Hippocampal formation (tissue), 2 donors: ENCODE measurements around the gene EFCAB6.

Experiments
- DNase-seq, 2 donors: peaks; one replicate each; lab custom pipeline; 2025; lab: John Stamatoyannopoulos, UW

EFCAB6 gene

DNA sequence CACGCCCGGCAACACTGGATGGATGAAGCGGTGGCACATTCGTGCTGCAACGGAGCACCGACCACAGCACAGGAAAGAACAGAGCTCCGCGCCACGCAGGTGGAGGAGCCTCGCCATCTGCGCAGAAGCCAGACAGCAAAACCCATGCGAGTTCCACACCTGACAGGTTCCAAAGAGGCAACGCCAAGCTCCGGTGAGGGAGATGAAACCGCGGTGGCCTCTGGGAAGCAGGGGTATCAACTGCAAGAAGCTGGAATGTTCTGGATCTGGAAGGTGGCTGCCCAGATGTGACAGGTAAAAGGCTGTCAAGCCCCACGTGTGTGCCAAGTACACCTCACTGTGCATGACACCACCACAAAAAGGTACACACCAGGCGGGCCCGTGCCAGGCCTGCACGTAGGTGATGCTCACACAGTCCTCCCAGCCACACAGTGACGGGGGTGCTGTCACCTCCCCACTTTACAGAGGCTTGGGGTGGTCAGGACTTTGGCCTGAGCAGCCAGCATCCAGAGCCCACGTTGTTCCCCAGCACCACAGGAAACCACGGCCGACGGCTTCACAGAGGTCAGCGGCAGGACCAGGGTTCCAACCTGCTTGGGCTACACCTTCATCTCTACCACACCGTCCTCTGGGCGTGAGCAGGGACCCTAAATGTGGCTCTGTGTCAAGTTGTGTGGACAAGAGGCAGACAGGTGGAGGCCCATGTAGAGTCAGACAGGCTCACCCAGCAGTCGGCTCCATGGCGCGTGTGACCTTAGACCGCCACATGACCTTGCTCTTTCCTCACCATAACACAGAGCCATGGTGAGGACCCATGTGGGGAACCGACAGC, 19.7 kb upstream of the EFCAB6 start:
- DNase-seq, result no peak

DNA sequence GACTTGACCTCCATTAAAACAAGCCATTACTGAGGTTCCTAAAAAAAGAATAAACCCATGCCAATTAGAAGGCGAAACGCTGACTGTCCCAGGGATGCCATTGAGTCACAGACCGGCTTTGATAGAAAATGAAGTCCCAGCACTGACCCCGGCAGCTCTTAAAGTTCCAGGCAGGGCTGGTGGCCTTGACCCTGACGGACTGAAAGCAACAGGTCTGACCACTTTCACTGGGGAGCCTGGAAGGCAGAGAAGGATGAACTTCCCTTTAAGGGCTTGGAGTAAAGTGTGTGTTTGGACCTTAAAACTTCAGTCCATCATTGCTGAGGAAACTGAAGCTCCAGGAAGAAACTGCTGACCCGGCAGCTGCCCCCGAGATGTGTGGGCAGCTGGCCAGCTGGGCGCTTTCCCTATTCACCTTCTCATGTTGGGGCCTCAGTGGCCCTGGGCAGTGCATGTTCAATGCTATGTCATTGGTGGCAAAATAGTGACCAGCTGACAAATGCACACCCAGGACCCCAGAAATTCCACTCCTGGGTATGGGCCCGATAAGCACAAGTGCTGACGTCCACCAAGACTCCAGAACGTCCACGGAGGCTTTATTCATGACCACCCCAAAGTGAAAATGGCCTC, 18.9 kb upstream of the EFCAB6 start:
- no peak for DNase-seq

- DNase-seq, result no peak
Observed at GRCh38 chr22:43829904-43830851, 18.1 kb upstream of the EFCAB6 start.

GRCh38 chr22:43828998-43829782, 17.1 kb upstream of the EFCAB6 start:
- DNase-seq, result peak in 1 of 2 donors; percentile 14

GRCh38 chr22:43828725-43828997, 16.6 kb upstream of the EFCAB6 start:
- DNase-seq, result no peak

DNA sequence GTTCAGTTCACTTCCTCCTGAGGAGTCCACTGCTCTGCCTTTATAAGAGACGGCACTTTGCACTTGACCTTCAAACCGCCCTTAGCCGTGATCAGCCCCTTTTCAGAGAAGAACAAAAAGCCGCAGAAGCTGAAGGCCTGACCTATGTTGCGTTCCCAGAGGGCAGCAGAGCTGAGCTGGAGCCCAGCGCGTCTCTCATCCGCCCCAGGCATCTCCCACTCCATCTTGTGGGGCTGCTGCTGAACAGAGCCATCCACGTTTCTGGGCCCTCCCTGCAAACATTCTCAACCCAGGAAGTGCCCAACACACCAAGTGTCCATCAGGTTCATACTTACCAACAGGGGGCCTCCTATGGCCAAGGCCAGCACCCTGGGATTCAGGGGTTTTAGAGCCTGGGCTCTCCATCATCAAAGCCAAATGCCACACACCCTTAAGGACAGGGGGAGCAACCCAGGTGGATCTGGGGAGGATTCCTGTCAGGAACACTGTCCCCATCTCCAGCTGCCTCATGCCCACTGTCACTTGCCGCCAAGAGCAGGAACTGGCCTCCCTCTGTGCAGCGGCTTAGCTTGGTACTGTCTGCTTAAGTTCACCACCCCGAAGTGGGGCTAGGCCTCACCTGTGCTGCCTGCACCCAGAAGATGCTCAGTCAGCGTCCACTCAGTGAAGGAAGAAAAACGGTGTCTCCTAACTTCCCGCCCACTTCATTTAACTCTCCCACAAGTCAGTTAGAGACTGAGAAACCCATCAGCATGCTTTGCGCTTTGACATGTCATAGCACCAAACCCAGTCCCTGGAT, 16.0 kb upstream of the EFCAB6 start:
- no peak for DNase-seq

DNA sequence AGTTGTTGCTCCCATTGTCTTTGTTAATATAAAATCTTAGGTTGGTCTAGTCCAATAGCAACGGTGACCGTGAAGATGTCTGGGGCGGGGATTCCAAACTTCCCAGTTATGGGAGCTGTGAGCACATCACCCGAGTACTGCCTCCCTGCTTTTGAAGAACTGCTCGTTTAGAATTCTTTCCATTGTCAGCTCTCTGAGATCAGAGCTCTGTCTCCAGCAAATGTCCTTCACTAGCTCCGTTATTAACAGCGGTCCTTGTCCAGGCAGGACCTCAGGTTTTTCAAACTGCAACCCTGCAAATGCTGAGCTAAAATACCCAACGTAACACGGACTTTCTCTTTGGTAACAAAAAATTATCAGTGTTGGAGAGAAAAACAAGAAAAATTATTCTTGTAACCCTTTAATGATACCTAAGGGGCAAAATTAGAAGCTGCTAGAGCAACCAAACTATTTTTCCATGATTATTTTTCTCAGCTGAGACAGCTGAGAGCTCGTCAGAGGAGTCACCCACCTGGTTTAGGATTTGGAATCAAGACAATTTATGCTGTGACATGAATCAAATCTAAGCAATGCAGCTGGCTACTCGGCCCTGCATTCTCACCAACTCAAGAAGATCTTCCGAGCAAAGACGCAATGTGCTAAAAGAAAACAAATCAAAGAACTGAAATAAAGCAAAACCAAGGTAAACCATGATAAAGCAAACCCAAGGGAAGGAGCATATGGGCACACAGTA, 15.1 kb upstream of the EFCAB6 start:
- no peak for DNase-seq

GRCh38 chr22:43826142-43827002, 14.3 kb upstream of the EFCAB6 start:
- DNase-seq, result peak in 1 of 2 donors; percentile 37

DNA sequence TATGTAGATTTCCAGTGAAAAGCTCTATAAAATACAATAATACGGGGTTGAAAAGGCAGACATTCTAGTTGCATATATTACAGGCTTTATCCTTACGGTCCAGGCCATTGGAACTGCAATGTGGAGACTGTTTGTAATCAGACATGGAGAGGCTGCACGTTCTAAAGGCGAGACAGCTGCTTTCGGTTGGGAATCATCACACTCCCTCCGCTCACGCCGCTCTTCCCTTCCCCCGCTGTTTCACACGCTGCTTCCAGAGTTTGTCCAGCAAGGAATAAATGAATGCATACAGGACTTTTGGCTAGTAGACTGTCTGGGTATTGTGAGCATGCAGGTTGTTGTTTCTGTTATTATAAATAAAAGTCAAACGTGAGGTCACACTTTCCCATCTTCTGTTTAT, 13.5 kb upstream of the EFCAB6 start:
- DNase-seq, result no peak

DNA sequence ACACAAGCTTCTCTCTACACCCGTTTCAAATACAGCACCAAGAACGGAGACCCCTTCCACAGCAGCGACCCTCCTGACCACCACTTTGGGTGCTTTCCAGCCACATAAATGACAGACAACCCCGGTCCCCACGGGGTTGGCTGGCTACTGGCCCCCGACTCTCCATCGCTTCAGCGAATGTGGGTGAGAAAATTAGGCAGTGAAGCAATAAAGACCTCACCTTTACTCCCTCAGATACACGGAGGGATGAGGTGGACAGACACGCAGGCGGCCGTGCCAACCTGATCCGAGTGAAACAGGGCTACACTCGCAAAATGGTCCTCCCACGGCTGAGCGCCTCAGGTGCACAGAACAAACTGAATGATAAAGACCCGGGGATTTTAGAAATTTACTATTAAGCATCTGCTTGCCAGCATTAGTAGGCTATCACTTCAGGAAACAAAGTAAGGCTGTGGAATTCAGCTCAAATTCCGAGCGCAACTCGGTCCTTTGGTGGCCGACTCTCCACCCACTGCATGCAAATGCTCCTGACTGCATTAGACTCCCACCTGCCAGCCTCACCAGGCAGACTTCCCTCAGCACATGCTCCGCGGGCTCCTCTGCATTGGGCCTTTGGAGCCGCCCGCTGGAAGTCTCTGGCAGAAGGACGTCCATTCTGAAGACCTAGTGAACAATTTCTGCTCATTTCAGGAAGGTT, 12.8 kb upstream of the EFCAB6 start:
- no peak for DNase-seq

GRCh38 chr22:43823911-43824665, 12.0 kb upstream of the EFCAB6 start:
- DNase-seq, result no peak

- DNase-seq, result no peak
Observed at GRCh38 chr22:43823353-43823908, 11.3 kb upstream of the EFCAB6 start.

GRCh38 chr22:43821606-43822425, 9.7 kb upstream of the EFCAB6 start:
- no peak for DNase-seq

- DNase-seq, result no peak
Observed at GRCh38 chr22:43820651-43821305, 8.7 kb upstream of the EFCAB6 start.

- DNase-seq, result no peak
Observed at GRCh38 chr22:43819931-43820640, 8.0 kb upstream of the EFCAB6 start.
